ENCODE data around the gene MEDAG.

MEDAG gene

DNA sequence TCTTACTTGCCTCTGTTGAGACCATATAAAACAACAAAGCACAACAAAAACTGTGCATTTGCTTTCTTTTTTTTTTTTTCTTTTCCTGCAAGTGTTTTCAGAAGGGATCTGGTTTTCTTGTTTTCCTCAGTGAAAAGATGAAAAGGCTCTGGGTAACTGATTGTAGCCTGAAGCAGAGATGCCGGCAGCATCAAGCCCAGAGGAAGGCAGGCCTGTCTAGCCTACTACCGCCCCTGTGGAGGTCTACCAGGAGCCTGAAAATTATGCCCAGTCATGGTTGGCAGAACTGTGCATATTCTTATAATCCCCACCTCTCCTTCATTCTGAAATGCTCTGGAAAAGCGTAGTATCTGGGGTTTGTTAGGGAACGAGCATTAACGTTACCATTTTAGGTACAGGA, 32.6 kb upstream of the MEDAG start:
- Histone ChIP-seq H3K79me2 (ENCODE audit: insufficient read depth, low read depth) (no peaks in the 10 kb centered on the region), H3K4me3 (IDR thresholded peaks at IDR 0.05; ENCODE audit: insufficient read depth, low read depth, low read length) (no peak overlapping the region), H3K9ac (no peak overlapping the region), H4K20me1 (ENCODE audit: insufficient read depth) (no peaks in the 10 kb centered on the region), H3K4me2 (no peak overlapping the region), H3K36me3 (ENCODE audit: insufficient read depth) (no peaks in the 10 kb centered on the region), H3K27ac (no peak overlapping the region), H3K27me3 (ENCODE audit: insufficient read depth, low read depth) (no peaks in the 10 kb centered on the region), H2AFZ (ENCODE audit: low read depth) (no peak overlapping the region), H3K4me1 (ENCODE audit: low read depth, poor library complexity, severe bottlenecking) (peaks cover 8% of the 10 kb centered on the region)
- TF ChIP-seq, protein P1, sequence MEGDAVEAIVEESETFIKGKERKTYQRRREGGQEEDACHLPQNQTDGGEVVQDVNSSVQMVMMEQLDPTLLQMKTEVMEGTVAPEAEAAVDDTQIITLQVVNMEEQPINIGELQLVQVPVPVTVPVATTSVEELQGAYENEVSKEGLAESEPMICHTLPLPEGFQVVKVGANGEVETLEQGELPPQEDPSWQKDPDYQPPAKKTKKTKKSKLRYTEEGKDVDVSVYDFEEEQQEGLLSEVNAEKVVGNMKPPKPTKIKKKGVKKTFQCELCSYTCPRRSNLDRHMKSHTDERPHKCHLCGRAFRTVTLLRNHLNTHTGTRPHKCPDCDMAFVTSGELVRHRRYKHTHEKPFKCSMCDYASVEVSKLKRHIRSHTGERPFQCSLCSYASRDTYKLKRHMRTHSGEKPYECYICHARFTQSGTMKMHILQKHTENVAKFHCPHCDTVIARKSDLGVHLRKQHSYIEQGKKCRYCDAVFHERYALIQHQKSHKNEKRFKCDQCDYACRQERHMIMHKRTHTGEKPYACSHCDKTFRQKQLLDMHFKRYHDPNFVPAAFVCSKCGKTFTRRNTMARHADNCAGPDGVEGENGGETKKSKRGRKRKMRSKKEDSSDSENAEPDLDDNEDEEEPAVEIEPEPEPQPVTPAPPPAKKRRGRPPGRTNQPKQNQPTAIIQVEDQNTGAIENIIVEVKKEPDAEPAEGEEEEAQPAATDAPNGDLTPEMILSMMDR (conservative IDR thresholded peaks at IDR 0.05; ENCODE audit: low read depth, low read length): no peak

GRCh38 chr13:30874111-30874510, 32.0 kb upstream of the MEDAG start:
- peaks cover 8% of the 10 kb centered on the region for H3K4me1 ChIP-seq (ENCODE audit: low read depth, poor library complexity, severe bottlenecking)
- TF ChIP-seq, protein P1 (conservative IDR thresholded peaks at IDR 0.05; ENCODE audit: low read depth, low read length): no peak
- H3K79me2 ChIP-seq (ENCODE audit: insufficient read depth, low read depth): no peaks in the 10 kb centered on the region
- H3K27ac ChIP-seq: no peak overlapping the region
- H3K36me3 ChIP-seq (ENCODE audit: insufficient read depth): no peaks in the 10 kb centered on the region
- H2AFZ ChIP-seq (ENCODE audit: low read depth): no peak overlapping the region
- H3K27me3 ChIP-seq (ENCODE audit: insufficient read depth, low read depth): no peaks in the 10 kb centered on the region
- no peak overlapping the region for H3K4me3 ChIP-seq (IDR thresholded peaks at IDR 0.05; ENCODE audit: insufficient read depth, low read depth, low read length)
- no peak overlapping the region for H3K9ac ChIP-seq
- no peak overlapping the region for H3K4me2 ChIP-seq
- H4K20me1 ChIP-seq (ENCODE audit: insufficient read depth): no peaks in the 10 kb centered on the region

GRCh38 chr13:30874561-30874960, 31.5 kb upstream of the MEDAG start:
- no peaks in the 10 kb centered on the region for H3K36me3 ChIP-seq (ENCODE audit: insufficient read depth)
- no peaks in the 10 kb centered on the region for H3K79me2 ChIP-seq (ENCODE audit: insufficient read depth, low read depth)
- no peaks in the 10 kb centered on the region for H3K27me3 ChIP-seq (ENCODE audit: insufficient read depth, low read depth)
- peaks cover 7% of the 10 kb centered on the region for H3K4me1 ChIP-seq (ENCODE audit: low read depth, poor library complexity, severe bottlenecking)
- no peak overlapping the region for H3K27ac ChIP-seq
- H2AFZ ChIP-seq (ENCODE audit: low read depth): no peak overlapping the region
- H3K4me3 ChIP-seq (IDR thresholded peaks at IDR 0.05; ENCODE audit: insufficient read depth, low read depth, low read length): no peak overlapping the region
- H4K20me1 ChIP-seq (ENCODE audit: insufficient read depth): no peaks in the 10 kb centered on the region
- H3K9ac ChIP-seq: no peak overlapping the region
- H3K4me2 ChIP-seq: no peak overlapping the region
- TF ChIP-seq, protein P1 (conservative IDR thresholded peaks at IDR 0.05; ENCODE audit: low read depth, low read length): no peak

DNA sequence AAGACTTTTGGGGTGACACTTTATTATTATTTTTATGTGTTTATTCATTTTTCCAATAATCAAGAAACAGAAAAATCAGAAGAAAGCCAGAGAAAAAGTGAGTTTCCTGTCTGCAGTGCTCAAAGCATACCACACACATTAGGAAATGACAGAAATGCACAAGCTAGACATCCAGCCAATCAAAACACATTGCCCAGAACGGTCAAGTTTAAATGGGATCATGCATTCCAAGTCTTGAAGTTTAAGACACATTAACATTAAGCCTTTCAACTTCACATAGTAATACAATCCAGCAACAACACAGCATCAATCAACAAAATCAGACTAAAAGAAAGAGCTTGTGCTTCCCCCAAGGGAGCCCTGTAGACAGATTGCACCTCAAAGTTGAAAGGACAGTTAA, 28.7 kb upstream of the MEDAG start:
- H4K20me1 ChIP-seq (ENCODE audit: insufficient read depth): no peaks in the 10 kb centered on the region
- no peaks in the 10 kb centered on the region for H3K4me1 ChIP-seq (ENCODE audit: low read depth, poor library complexity, severe bottlenecking)
- no peaks in the 10 kb centered on the region for H3K27me3 ChIP-seq (ENCODE audit: insufficient read depth, low read depth)
- no peak overlapping the region for H3K4me3 ChIP-seq (IDR thresholded peaks at IDR 0.05; ENCODE audit: insufficient read depth, low read depth, low read length)
- TF ChIP-seq, protein P1 (conservative IDR thresholded peaks at IDR 0.05; ENCODE audit: low read depth, low read length): no peak
- no peak overlapping the region for H3K27ac ChIP-seq
- H3K36me3 ChIP-seq (ENCODE audit: insufficient read depth): no peaks in the 10 kb centered on the region
- H3K4me2 ChIP-seq: no peak overlapping the region
- no peaks in the 10 kb centered on the region for H3K79me2 ChIP-seq (ENCODE audit: insufficient read depth, low read depth)
- no peak overlapping the region for H3K9ac ChIP-seq
- H2AFZ ChIP-seq (ENCODE audit: low read depth): no peak overlapping the region
